GM15510 (cell line): ENCODE measurements around the gene PAFAH1B1.

Experiments used
- POLR2A ChIP-seq: IDR thresholded peaks from 3 replicates; pipeline ENCODE4 v1.6.1; 2011; ENCODE audit warnings: borderline replicate concordance; ENCODE audit not compliant: insufficient read length; ENCODE audit errors: extremely low read depth

The PAFAH1B1 gene

GRCh38 chr17:2694381-2695242 lies 101.2 kb downstream of the PAFAH1B1 start:
- TF ChIP-seq POLR2A, result no peak

GRCh38 chr17:2695243-2695960 lies 101.9 kb downstream of the PAFAH1B1 start:
- TF ChIP-seq POLR2A, result no peak

DNA sequence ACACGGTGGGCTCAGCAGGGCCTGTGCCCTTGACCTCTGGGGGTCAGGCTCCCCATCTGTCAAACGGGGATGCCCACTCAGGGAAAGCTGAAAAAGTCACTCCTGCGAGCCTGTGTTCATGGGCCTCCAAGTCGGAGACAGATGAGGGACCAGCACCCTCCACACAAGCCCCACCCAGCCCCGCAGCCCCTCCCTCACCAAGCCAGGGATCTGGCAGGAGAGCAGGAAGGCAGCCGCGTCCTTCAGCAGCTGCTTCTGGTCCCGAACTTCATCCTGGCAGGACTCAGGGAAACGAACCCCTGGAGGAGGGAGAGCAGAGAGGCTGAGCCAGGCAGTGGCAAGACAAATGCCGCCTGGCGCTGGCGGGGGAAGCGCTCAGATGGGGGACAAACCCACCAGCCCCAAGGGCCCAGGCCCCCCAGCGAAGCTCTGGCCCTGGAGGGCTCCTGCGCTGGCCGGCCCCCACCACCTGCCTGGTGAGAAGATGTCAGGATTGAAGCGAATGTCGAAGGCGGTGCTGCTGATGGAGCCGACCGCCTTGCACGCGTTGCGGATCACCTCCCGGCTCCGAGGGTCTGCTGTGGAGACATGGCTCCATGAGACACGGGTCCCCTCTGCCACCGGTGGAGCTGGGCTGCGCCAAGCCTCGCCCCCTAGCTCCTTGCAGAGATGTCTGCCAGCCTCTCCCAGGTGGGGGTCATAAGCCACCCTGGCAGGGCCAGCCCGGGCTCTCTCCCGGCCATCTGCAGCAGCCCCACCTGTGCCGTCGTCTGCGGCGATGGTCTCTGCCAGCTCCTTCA lies 102.7 kb downstream of the PAFAH1B1 start:
- TF ChIP-seq POLR2A, result no peak

GRCh38 chr17:2697611-2698162 lies 104.2 kb downstream of the PAFAH1B1 start:
- TF ChIP-seq POLR2A, result no peak

GRCh38 chr17:2700030-2700490 lies 106.6 kb downstream of the PAFAH1B1 start:
- TF ChIP-seq POLR2A, result no peak

DNA sequence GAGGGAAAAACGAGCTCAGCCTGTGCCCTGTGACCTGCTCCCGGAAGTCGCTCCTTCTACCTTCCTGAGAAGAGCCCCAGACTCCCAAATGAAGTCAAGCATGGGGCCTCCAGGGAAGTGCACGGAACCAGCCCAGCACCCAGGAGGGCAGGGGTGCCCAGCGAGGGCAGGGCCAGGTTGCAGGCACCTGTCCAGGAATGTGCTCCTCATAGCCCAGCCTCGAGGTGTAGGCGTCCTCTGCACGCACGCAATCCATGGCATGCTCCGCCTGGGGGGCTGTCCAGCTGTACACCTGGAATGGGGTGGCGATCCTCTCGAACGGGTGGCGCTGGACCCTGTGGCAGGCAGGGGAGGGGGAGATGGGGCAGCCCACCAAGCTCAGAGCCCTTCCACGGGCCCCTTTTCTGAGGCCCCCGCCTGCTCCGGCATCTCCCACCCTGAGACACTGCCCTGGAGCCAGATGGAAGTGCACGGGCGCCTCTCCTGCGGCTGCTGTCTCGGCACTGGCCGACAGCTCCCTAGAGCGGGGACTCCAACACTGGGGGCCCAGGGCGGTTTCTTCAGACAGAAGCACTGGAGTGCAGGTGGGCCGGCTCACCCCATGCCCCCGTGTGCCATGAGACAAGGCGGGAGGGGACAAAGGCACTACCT lies 107.2 kb downstream of the PAFAH1B1 start:
- no peak for TF ChIP-seq POLR2A

DNA sequence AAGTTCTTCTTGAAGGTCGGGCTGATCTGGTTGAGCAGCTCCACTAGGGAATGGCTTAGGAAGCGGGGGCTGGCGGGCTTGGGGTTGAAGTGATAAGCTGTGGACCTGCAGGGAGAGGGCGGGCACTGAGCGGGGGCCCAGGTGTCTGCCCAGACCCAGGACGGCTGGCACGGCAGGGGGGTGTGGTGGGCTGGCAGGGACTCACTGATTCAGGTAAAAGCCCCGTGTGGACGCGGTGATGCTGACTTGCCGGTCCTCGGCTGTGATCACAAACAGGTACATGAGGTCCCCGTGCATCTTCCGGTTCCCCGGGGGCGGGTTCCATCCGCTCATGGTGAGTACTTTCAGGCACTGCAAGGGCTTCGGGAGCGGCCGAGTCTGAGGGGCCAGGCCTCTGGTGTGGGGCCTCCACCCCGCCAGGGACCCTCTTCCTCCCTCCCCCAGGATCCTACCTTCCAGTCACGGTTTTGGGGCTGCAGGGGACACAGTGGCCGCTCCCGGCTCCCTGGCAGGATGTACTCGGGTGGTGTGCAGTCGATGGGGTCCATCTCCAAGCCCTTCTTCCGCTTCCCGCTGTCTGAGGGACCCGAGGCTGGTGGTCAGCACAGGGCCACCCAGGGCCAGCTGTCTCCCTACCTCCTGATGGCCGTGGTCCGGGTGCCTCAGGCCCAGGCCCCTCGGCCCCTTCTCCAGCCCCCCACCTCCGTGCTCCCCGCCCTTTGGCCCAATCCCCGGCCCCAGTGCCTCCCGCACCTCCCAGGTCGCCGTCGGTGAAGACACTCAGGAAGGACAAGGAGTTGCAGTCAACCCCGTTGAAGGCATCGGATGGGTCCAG lies 107.9 kb downstream of the PAFAH1B1 start:
- TF ChIP-seq POLR2A, result no peak

DNA sequence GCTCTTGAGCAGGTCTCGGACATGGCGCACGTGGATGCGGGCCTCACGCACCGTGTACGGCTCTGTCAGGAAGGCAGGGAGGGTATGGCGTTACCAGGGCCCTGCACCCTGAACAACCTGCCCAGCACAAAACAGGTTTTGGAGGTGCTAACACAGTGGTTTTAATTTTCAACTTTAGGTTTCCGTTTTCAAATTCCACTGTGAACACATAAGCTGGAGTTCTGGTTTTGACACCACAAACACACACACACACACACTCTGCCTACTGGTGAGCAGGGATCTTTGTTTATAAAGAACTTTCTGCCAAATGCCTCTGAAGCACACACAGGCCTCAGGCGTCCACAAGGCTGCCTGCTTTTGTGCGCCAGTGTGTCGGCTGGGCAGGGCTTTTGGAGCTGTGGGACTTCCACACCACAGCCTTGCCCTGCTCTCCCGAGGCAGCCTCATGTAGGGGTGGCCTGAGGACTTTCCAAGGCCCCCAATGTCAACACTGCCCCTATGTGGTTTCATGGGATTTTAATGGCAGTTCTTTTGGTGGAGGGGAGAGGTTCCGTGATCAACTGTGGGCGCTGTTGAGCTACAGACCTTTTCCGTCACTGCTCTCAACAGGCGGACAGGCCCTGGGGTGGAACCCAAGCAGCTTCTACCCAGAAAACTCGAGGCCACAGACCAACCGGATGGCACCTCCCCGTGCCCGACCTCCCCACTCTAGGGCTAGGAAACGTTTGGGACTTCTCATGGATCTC lies 108.7 kb downstream of the PAFAH1B1 start:
- no peak for TF ChIP-seq POLR2A

GRCh38 chr17:2703181-2703580 lies 109.7 kb downstream of the PAFAH1B1 start:
- no peak for TF ChIP-seq POLR2A

DNA sequence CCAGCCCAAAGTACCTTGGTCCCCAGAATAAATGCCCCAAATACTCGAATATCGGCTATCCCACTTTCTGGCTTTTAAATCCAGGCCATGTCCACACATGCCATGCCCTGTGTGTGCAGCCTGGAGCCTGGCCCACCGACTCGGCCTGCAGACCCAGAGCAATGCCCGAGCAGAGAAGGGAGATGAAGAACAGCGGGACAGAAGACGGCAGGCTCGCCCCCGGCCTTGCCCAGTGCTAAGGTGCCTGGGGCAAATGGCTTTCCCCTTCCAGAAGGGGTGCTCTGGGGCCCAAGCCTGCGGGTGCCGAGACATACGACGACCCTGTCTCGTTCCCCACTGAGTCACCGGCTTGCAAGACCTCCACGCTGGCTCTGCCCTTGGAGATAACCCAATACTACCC lies 110.2 kb downstream of the PAFAH1B1 start:
- no peak for TF ChIP-seq POLR2A

GRCh38 chr17:2704031-2704889 lies 110.8 kb downstream of the PAFAH1B1 start:
- no peak for TF ChIP-seq POLR2A

DNA sequence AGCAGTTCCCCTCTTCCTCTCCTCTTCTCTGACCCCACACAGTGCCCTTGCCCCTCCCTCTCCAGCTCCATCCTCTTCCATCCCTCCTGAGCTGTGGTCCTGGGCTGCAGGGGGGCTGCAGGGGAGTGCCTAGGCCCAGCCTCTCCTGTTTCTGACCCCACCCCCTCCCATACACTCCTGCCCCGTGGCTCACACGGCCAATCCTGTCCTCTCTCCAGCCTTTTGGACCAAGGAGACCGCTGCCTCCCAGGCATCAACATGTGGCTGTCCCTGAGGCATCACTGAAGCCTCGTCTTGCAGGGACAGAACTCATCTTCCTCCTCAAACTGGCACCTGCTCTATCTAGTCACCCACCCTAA lies 111.4 kb downstream of the PAFAH1B1 start:
- TF ChIP-seq POLR2A, result no peak
